Endodermal cell (in vitro differentiated cells): ENCODE measurements around the gene TLK2. TPM values are rescaled to one million over a fixed set of nuclear protein-coding genes. Genes with fewer than 3 reads are reported as not detected.
"Not testable (repeated sequence)": the region's sequence is repeated elsewhere in the genome, so short reads cannot be mapped to it uniquely, and the experiment has no call there.

Experiments used
- DNase-seq: peaks from one replicate; pipeline ENCODE4 v3.0.0-alpha.2; 2017
- H3K27ac ChIP-seq: 2 replicates; pipeline ENCODE4 v1.5.1; 2013; ENCODE audit warnings: mild to moderate bottlenecking, low read depth, low read length, moderate library complexity
- H3K27me3 ChIP-seq: 2 replicates; pipeline ENCODE4 v1.6.1; 2013; ENCODE audit warnings: mild to moderate bottlenecking, low read length, moderate library complexity; ENCODE audit not compliant: insufficient read depth, control insufficient read depth, poor library complexity, severe bottlenecking
- H3K36me3 ChIP-seq: 2 replicates; pipeline ENCODE4 v1.7.0; 2013; ENCODE audit warnings: mild to moderate bottlenecking, low read length, moderate library complexity; ENCODE audit not compliant: control insufficient read depth, insufficient read depth
- H3K4me1 ChIP-seq: one replicate; pipeline ENCODE4 v1.7.0; 2013; ENCODE audit warnings: low read length; ENCODE audit not compliant: control insufficient read depth, insufficient read depth
- H3K4me3 ChIP-seq: 2 replicates; pipeline ENCODE4 v1.5.1; 2013; ENCODE audit warnings: mild to moderate bottlenecking, low read length, moderate library complexity
- H3K9ac ChIP-seq: 2 replicates; pipeline ENCODE4 v1.6.1; 2013; ENCODE audit warnings: mild to moderate bottlenecking, low read length, moderate library complexity; ENCODE audit not compliant: poor library complexity, severe bottlenecking; ENCODE audit errors: extremely low read depth
- H3K9me3 ChIP-seq: 2 replicates; pipeline ENCODE4 v1.6.1; 2013; ENCODE audit warnings: mild to moderate bottlenecking, low read length, moderate library complexity; ENCODE audit not compliant: control insufficient read depth
- H3K27ac Mint-ChIP-seq: 2 replicates; pipeline ENCODE4 v1.8.0; 2020; ENCODE audit warnings: mixed read lengths
- H3K27me3 Mint-ChIP-seq: 2 replicates; pipeline ENCODE4 v1.8.0; 2021; ENCODE audit warnings: mild to moderate bottlenecking, mixed read lengths; ENCODE audit not compliant: insufficient read depth
- H3K36me3 Mint-ChIP-seq: 2 replicates; pipeline ENCODE4 v1.8.0; 2020; ENCODE audit warnings: low read depth, mixed read lengths
- H3K4me1 Mint-ChIP-seq: 2 replicates; pipeline ENCODE4 v1.8.0; 2020; ENCODE audit warnings: mixed read lengths
- H3K4me3 Mint-ChIP-seq: 2 replicates; pipeline ENCODE4 v1.8.0; 2020; ENCODE audit warnings: mild to moderate bottlenecking, moderate library complexity, mixed read lengths
- H3K9me3 Mint-ChIP-seq: 2 replicates; pipeline ENCODE4 v1.8.0; 2020; ENCODE audit warnings: mild to moderate bottlenecking, mixed read lengths
- WGBS, 2 experiments: methylation state at CpG; one replicate each; pipeline versions ENCODE4 v1.1.5 to v1.1.7; 2013; ENCODE audit warnings: missing lambda C conversion rate in 2 of 2, mixed read lengths in 1 of 2; ENCODE audit not compliant: insufficient coverage in 1 of 2, insufficient read length in 1 of 2; 5-methylcytosine and 5-hydroxymethylcytosine counted together
- total RNA-seq, 2 donors: library from RNA; stranded (reverse); fragmentation: NEBNext Ultra II Directional in 1 of 2; extraction: Animal tissue kit (Norgen Biotek cat#: 25700) in 1 of 2; gene quantifications; 2 replicates in 1 of 2; 3 replicates in 1 of 2; pipeline ENCODE4 v1.2.1, GENCODE V29; 2021
- TF ChIP-seq, protein P1 (sequence below): fragments of 200-600 bp; sonication (generic); conservative IDR thresholded peaks from 2 replicates; pipeline ENCODE4 v1.5.0; 2021; ENCODE audit warnings: antibody characterized with exemption, mild to moderate bottlenecking

Gene TLK2
- total RNA-seq, 2 donors from 2014 or later = 76.2 to 89.2 TPM

DNA sequence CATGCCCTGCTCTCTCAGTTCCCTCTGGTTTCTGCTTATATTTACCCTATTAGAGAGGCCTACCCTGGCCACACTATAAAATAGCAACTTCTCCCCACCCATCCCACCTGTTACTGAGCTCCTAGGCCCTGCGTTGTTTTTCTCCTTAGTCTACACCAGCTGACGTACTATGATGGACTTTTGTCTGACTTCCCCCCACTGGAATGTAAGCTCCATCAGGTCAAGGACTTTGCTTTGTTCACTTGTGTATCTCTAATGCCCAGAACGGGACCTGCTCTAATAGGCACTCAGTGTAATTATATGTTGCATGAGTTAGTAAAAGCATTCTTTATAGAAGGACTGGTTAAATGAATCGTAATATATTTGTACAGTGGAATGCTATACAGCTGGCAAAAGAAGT is 62.4 kb downstream of the TLK2 start:
- H3K9ac ChIP-seq, H3K4me3 ChIP-seq, H3K27me3 ChIP-seq, H3K4me1 ChIP-seq, H3K27ac ChIP-seq, DNase-seq, H3K9me3 ChIP-seq, H3K4me3 Mint-ChIP-seq, H3K27me3 Mint-ChIP-seq, H3K9me3 Mint-ChIP-seq: not testable (repeated sequence)
- Mint-ChIP-seq H3K36me3 (peaks cover 61% of the 10 kb centered on the region), H3K4me1 (peaks cover 10% of the 10 kb centered on the region), H3K27ac (peak overlapping the region; percentile 24)
- H3K36me3 ChIP-seq = peaks cover 34% of the 10 kb centered on the region
- 80 to 90% methylated on average over 2 to 4 of the region's 4 CpGs for WGBS, 2 experiments

DNA sequence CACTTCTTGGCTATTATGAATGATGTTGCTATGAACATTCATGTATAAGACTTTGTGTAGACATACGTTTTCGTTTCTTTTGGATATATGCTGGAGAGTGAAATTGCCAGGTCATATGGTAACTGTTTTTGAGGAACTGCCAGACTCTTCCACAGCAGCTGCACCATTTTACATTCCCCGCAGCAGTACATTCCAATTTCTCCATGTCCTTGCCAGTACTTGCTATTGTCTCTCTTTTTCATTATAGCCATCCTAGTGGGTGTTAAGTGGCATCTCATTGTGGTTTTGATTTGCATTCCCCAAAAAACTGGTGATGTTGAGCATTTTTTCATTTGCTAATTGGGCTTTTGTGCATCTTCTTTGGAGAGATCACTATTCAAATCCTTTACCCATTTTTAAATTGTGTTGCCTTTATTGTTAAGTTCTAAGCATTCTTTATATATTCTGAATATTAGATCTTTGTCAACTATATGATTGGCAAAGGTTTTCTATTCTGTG is 64.7 kb downstream of the TLK2 start:
- peaks cover 55% of the 10 kb centered on the region for H3K36me3 Mint-ChIP-seq
- H3K27ac Mint-ChIP-seq, H3K27ac ChIP-seq, H3K4me3 Mint-ChIP-seq, H3K9me3 ChIP-seq, H3K27me3 Mint-ChIP-seq, H3K9me3 Mint-ChIP-seq, H3K27me3 ChIP-seq, H3K4me1 ChIP-seq, DNase-seq, H3K4me3 ChIP-seq, H3K9ac ChIP-seq: not testable (repeated sequence)
- WGBS, 2 experiments = 91% methylated on average over 3 of the region's 3 CpGs; no CpG with 5 or more reads in 1 of the 2 experiments
- H3K4me1 Mint-ChIP-seq = peaks cover 14% of the 10 kb centered on the region
- H3K36me3 ChIP-seq = peaks cover 20% of the 10 kb centered on the region

DNA sequence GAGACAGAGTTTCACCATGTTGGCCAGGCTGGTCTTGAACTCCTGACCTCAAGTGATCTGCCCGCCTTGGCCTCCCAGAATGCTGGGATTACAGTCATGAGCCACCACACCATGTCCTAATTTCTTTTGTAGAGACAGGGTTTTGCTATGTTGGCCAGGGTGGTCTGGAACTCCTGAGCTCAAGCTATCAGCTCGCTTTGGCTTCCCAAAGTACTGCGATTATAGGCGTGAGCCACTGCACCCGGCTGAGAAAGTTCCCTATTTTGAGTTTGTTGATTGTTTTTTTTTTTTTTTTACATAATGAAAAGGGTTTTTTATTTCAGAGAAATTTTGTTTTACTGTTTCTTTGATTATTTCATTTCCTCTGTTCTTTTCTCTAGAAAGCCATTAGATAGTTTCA is 67.4 kb downstream of the TLK2 start:
- H3K4me3 ChIP-seq, DNase-seq, H3K4me3 Mint-ChIP-seq, H3K27ac Mint-ChIP-seq, H3K9me3 ChIP-seq, H3K4me1 Mint-ChIP-seq, H3K27me3 ChIP-seq, H3K9ac ChIP-seq, H3K27me3 Mint-ChIP-seq, H3K27ac ChIP-seq, H3K9me3 Mint-ChIP-seq, H3K4me1 ChIP-seq: not testable (repeated sequence)
- 94% methylated on average over 5 of the region's 5 CpGs; no CpG with 5 or more reads in 1 of the 2 experiments for WGBS, 2 experiments
- H3K36me3 Mint-ChIP-seq = peaks cover 44% of the 10 kb centered on the region
- peaks cover 15% of the 10 kb centered on the region for H3K36me3 ChIP-seq

DNA sequence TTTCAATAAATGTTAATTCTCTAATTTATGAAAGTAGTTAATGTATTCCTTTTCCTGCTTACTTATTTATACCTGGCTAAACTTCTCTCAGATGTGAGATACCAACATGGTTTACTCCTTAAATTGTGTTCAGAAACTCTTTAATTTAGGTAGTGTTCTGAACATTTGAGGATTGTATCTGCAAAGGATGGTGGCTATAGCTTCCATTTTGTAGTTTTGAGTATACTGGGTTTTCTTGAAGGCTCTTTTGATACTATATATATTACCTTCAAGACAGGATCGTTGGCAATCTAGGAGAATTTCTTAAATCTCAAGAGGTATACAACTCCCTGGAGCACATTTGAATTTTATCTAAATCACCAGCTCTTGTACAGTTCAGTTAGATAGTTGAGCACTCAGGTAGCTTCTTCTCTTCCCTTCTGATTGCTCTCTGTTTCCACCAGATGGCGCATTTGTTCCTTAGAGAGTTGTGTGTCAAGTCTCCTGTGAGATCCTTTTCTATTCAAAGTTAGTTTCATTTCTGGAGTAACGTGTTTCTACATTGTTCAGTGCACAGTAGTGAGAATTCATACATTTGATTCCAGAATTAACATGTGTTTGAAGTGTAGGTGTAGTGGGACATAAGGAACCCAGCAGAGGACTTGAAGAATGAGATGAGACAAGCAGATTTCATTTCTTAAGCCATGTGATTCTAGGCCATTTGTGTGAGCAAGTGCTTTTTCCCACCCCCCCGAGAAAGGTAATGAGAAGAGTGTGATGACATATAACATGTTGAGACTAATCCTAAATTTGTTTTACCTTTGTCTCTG is 74.4 kb downstream of the TLK2 start:
- H3K27ac Mint-ChIP-seq = not testable (repeated sequence)
- 14 to 27% methylated on average over 2 to 3 of the region's 4 CpGs for WGBS, 2 experiments

DNA sequence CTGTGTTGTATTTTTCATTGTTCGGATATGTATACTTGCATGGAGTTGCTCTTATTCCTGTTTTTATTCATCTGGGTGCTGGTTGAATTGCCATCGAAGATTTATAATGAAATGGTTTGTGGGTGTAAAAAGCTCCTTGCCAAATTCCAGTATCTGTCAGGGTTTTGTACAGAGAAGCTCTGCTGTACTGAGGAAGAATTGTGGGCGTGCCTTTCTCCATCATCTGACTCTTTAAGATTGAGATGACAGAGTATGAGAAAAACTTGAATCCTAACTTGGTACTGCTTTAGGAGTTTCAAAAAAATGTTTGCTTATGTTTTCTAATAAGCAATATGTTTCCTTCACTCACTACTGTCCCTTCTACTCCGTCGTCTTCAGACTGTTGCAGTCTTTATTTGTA is 78.9 kb downstream of the TLK2 start:
- H3K27ac ChIP-seq, H3K9me3 ChIP-seq, H3K27ac Mint-ChIP-seq, H3K4me1 ChIP-seq, DNase-seq, H3K27me3 Mint-ChIP-seq, H3K4me3 Mint-ChIP-seq, H3K27me3 ChIP-seq, H3K4me1 Mint-ChIP-seq, H3K4me3 ChIP-seq, H3K9ac ChIP-seq, H3K9me3 Mint-ChIP-seq: not testable (repeated sequence)
- H3K36me3 ChIP-seq = peaks cover 37% of the 10 kb centered on the region
- 96 to 100% methylated on average over 1 to 5 of the region's 5 CpGs for WGBS, 2 experiments
- peaks cover 36% of the 10 kb centered on the region for H3K36me3 Mint-ChIP-seq

More for the DNA sequence above, 74.4 kb downstream of the TLK2 start:
- not testable (repeated sequence) for H3K4me3 Mint-ChIP-seq, H3K27ac ChIP-seq, H3K9me3 Mint-ChIP-seq, H3K9ac ChIP-seq, H3K4me1 ChIP-seq, H3K27me3 ChIP-seq, DNase-seq, H3K4me3 ChIP-seq, H3K9me3 ChIP-seq, H3K4me1 Mint-ChIP-seq, H3K27me3 Mint-ChIP-seq
- H3K36me3 ChIP-seq = peaks cover 21% of the 10 kb centered on the region
- H3K36me3 Mint-ChIP-seq = peaks cover 23% of the 10 kb centered on the region
- TF ChIP-seq, protein P1, sequence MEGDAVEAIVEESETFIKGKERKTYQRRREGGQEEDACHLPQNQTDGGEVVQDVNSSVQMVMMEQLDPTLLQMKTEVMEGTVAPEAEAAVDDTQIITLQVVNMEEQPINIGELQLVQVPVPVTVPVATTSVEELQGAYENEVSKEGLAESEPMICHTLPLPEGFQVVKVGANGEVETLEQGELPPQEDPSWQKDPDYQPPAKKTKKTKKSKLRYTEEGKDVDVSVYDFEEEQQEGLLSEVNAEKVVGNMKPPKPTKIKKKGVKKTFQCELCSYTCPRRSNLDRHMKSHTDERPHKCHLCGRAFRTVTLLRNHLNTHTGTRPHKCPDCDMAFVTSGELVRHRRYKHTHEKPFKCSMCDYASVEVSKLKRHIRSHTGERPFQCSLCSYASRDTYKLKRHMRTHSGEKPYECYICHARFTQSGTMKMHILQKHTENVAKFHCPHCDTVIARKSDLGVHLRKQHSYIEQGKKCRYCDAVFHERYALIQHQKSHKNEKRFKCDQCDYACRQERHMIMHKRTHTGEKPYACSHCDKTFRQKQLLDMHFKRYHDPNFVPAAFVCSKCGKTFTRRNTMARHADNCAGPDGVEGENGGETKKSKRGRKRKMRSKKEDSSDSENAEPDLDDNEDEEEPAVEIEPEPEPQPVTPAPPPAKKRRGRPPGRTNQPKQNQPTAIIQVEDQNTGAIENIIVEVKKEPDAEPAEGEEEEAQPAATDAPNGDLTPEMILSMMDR = peak; percentile 74

DNA sequence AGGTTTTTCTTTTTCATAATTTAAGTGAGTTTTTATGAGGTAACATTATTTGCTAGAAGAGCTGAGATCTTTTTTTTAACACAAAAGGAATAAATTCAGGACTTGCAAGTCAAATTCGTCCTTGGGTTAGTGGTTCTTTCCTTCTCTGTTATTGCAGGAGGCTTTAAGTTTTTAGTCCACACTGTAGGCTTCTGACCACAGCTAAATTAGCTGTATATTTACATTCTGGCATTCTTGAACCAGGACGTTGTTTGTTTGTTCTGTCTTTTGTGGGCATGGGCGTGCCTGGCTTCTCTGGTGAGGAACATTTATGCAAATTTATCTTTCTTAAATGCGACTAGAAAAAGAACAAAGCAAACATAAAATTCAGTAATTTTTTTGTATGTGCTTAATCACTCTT is 80.3 kb downstream of the TLK2 start:
- H3K4me1 Mint-ChIP-seq, H3K9me3 Mint-ChIP-seq, H3K9ac ChIP-seq, H3K27ac ChIP-seq, H3K27ac Mint-ChIP-seq, H3K4me3 Mint-ChIP-seq, H3K4me3 ChIP-seq, H3K27me3 Mint-ChIP-seq, DNase-seq, H3K27me3 ChIP-seq, H3K4me1 ChIP-seq, H3K9me3 ChIP-seq: not testable (repeated sequence)
- 86 to 100% methylated on average over 1 to 3 of the region's 4 CpGs for WGBS, 2 experiments
- peaks cover 45% of the 10 kb centered on the region for H3K36me3 Mint-ChIP-seq
- peaks cover 49% of the 10 kb centered on the region for H3K36me3 ChIP-seq
